HFF-Myc (cell line): ENCODE results near the gene MAGI1.

Source experiments
- DNase-seq: peaks from one replicate; pipeline ENCODE4 v3.0.0-alpha.2; 2011; ENCODE audit warnings: low read depth; ENCODE audit errors: extremely low read depth
- H3K4me3 ChIP-seq: replicated peaks from 2 replicates; pipeline ENCODE4 v1.5.1; 2011; ENCODE audit warnings: low read depth, mild to moderate bottlenecking, control low read depth, low read length
- TF ChIP-seq, protein P1 (sequence below): IDR thresholded peaks from 2 replicates; pipeline ENCODE4 v1.5.1; 2012; ENCODE audit warnings: mild to moderate bottlenecking, low read depth, low read length, control low read depth; ENCODE audit errors: missing control alignments

MAGI1 gene

DNA sequence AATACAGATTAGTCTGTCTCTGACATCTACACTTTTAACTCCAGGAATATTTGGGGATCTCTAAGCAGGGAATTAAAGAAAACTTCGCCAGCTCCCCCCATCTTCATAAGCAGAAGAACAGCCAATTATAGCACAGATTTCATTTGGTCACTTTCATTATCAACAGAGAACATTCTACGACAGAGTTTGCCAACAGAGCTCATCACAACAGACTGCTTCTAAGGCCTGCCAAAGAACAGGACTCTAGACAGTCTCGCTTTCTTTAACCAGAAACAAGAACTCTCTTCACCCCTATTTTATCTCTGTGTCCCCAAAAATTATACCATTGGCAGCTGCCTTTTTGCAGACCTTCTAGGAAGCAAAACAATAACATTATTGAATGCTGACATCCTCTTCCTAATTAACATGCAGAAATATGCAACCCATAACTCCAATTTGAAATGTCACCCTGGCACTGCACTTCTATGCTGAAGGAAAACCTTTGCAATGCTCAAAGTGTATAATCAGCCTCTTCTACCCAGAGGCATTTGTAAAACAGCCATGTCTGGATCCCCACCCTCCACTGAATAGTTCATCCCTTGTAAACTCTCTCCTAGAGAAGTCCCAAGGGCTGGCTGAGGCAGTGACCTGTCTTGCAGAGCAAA, 552.8 kb downstream of the MAGI1 start:
- no peak overlapping the region for H3K4me3 ChIP-seq
- DNase-seq = no peak
- TF ChIP-seq, protein P1, sequence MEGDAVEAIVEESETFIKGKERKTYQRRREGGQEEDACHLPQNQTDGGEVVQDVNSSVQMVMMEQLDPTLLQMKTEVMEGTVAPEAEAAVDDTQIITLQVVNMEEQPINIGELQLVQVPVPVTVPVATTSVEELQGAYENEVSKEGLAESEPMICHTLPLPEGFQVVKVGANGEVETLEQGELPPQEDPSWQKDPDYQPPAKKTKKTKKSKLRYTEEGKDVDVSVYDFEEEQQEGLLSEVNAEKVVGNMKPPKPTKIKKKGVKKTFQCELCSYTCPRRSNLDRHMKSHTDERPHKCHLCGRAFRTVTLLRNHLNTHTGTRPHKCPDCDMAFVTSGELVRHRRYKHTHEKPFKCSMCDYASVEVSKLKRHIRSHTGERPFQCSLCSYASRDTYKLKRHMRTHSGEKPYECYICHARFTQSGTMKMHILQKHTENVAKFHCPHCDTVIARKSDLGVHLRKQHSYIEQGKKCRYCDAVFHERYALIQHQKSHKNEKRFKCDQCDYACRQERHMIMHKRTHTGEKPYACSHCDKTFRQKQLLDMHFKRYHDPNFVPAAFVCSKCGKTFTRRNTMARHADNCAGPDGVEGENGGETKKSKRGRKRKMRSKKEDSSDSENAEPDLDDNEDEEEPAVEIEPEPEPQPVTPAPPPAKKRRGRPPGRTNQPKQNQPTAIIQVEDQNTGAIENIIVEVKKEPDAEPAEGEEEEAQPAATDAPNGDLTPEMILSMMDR = no peak

DNA sequence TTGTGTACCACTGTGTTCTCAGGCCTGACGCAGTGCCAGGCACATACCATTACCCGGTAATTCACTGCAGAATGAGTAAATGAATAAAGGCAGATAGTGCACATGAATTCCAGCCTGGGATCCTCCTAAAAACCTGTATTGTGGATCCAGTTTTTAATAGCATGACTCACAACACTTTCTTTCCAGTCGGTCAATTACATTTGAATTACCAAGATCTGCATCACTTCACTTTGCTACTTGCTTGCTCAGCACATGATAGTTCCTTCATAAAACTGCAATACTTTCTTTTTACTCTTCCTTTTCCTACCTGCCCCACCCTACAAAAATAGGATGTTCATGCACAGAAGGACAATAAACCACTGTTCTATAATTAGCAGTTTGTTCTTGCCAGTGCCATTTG, 553.8 kb downstream of the MAGI1 start:
- H3K4me3 ChIP-seq = no peak overlapping the region
- DNase-seq = no peak
- TF ChIP-seq, protein P1 = no peak

DNA sequence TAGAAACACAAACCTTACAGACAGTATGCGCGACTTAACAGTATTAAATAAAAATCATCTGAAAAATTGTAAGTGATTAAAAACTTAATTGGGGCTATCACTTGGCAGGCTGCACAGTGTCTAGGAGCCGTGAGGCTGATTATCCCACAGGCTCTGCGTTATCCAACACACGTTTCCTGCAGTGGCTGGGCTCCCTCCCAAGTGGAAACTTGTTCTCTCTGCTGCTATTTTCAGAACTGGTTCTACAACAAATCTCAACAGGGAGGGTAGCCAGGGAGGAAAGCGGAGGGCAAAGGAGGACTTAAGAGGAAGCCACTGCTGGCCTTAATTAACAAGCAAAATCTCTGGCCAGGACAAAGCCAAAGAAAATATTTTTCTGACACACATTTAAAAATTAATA, 555.2 kb downstream of the MAGI1 start:
- no peak for DNase-seq
- TF ChIP-seq, protein P1 = no peak
- H3K4me3 ChIP-seq = no peak overlapping the region

DNA sequence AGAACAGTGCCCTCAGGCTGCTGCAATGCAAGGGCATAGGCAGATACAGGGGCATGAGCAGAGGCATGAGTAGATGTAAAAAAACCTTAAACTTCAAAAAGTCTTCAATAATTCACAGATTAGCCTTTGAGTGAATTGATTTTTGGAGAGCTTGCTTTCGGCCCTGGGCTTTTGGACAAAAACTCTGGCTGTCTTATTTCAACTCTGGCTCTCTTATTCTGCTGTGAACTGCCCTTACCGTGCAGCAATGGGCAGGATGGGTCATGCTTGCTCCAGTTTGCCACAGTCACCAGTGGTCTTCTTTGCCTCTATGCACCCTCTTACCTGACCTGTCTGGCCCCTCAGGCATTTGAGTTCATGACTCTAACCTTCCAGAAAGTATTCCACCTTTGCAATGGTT, 555.7 kb downstream of the MAGI1 start:
- H3K4me3 ChIP-seq = no peak overlapping the region
- TF ChIP-seq, protein P1 = no peak
- no peak for DNase-seq

DNA sequence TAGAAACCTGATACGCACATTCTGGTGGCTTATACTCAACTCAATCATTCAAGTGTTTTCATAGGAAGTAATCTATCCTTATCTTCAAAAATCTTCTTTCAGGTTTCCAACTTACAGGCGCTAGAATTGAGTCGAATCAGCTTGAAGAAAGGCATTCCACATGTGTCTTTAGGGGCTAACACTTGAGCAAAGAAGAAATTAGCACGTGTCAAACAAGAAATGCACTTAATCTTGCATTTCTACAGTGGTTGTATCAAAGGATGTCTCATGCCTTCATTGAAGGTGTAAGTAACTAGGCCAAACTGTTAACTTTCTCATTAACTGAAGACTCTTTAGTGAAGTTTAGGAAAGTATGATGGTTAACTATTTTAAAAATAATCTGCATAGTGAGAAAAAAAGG, 557.6 kb downstream of the MAGI1 start:
- DNase-seq = no peak
- TF ChIP-seq, protein P1 = no peak
- H3K4me3 ChIP-seq = no peak overlapping the region

DNA sequence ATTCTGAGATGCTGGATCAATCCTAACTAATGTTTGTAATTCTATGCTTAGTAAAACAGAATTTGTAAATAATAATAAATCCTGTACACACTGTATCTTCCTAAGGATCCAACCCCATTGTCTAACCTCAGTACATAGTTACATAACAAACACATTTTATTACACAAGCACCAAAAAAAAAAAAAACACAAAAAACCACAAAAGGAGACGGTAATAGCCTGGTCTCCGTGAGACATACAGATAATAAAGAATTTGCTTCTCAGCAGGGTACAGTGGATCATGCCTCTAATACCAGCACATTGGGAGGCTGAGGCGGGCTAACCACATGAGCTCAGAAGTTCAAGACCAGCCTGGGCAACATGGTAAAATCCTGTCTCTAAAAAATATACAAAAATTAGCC, 558.7 kb downstream of the MAGI1 start:
- TF ChIP-seq, protein P1 = no peak
- DNase-seq = no peak
- no peak overlapping the region for H3K4me3 ChIP-seq
